Measurements from ENCODE around the gene MGAT4B. TPM values are rescaled to one million over a fixed set of nuclear protein-coding genes. Genes with fewer than 3 reads are reported as not detected.
"Not testable (repeated sequence)": the region's sequence is repeated elsewhere in the genome, so short reads cannot be mapped to it uniquely, and the experiment has no call there.

MGAT4B gene
- 100 to 1,000 TPM; 118 TPM for total RNA-seq

GRCh38 chr5:179806250-179807048 lies at the start of gene MGAT4B:
MGAT4B (minus strand) TSS chr5:179806866; CDS start chr5:179806583, 283 bp downstream.
- DNase-seq (peak; percentile 84), ATAC-seq (ENCODE audit: low read depth) (peak; percentile 84)
- Mint-ChIP-seq H3K4me1 (peaks cover 30% of the 10 kb centered on the region), H3K27me3 (no peaks in the 10 kb centered on the region), H3K27ac (peak within 1 kb of the TSS; percentile 73), H3K4me3 (peak within 1 kb of the TSS; percentile 74), H3K36me3 (peaks cover 2% of the 10 kb centered on the region), H3K9me3 (no peaks in the 10 kb centered on the region)
- POLR2A ChIA-PET = interaction anchor here (1.0 to 2.9 kb wide), 8 partner anchors 9 to 183 kb away, joined by 3 to 42 read pairs (median 4); partner anchors contain the start of genes HNRNPH1, LTC4S and SQSTM1

GRCh38 chr5:179854356-179854755 lies 47.7 kb upstream of the MGAT4B start:
- POLR2A ChIA-PET = no interaction called here
- no peaks in the 10 kb centered on the region for H3K27me3 Mint-ChIP-seq
- no peak for ATAC-seq (ENCODE audit: low read depth)
- H3K4me1 Mint-ChIP-seq = peaks cover 4% of the 10 kb centered on the region
- no peaks in the 10 kb centered on the region for H3K9me3 Mint-ChIP-seq
- H3K36me3 Mint-ChIP-seq = peaks cover 10% of the 10 kb centered on the region
- no peak for DNase-seq
- no peak overlapping the region for H3K27ac Mint-ChIP-seq
- no peak overlapping the region for H3K4me3 Mint-ChIP-seq

- Mint-ChIP-seq H3K27ac (no peak overlapping the region), H3K27me3 (no peaks in the 10 kb centered on the region), H3K9me3 (no peaks in the 10 kb centered on the region), H3K4me1 (peaks cover 4% of the 10 kb centered on the region), H3K4me3 (no peak overlapping the region), H3K36me3 (peaks cover 10% of the 10 kb centered on the region)
- DNase-seq = no peak
- POLR2A ChIA-PET = interaction anchor here (0.7 kb wide), 1 partner anchor 59 kb away, joined by 7 read pairs; no protein-coding TSS in a partner anchor
- ATAC-seq (ENCODE audit: low read depth) = no peak
These were observed 46.4 kb upstream of the MGAT4B start for GRCh38 chr5:179852993-179853547.

GRCh38 chr5:179841621-179842020 lies 35.0 kb upstream of the MGAT4B start:
- no peak for ATAC-seq (ENCODE audit: low read depth)
- no peaks in the 10 kb centered on the region for H3K27me3 Mint-ChIP-seq
- POLR2A ChIA-PET = interaction anchor here (0.6 kb wide), 1 partner anchor 103 kb away, joined by 3 read pairs; no protein-coding TSS in a partner anchor
- H3K27ac Mint-ChIP-seq = no peak overlapping the region
- H3K36me3 Mint-ChIP-seq = peaks cover 18% of the 10 kb centered on the region
- DNase-seq = no peak
- peaks cover 4% of the 10 kb centered on the region for H3K9me3 Mint-ChIP-seq
- H3K4me3 Mint-ChIP-seq = no peak overlapping the region
- H3K4me1 Mint-ChIP-seq = peaks cover 6% of the 10 kb centered on the region

GRCh38 chr5:179840766-179841165 lies 34.1 kb upstream of the MGAT4B start:
- Mint-ChIP-seq H3K27me3 (no peaks in the 10 kb centered on the region), H3K27ac (no peak overlapping the region), H3K9me3 (peaks cover 4% of the 10 kb centered on the region), H3K36me3 (peaks cover 17% of the 10 kb centered on the region), H3K4me3 (no peak overlapping the region), H3K4me1 (peaks cover 13% of the 10 kb centered on the region)
- POLR2A ChIA-PET = interaction anchor here (0.6 kb wide), 1 partner anchor 102 kb away, joined by 3 read pairs; no protein-coding TSS in a partner anchor
- ATAC-seq (ENCODE audit: low read depth) = no peak
- no peak for DNase-seq

- no peak for ATAC-seq (ENCODE audit: low read depth)
- DNase-seq = no peak
- POLR2A ChIA-PET = no interaction called here
- Mint-ChIP-seq H3K27ac (peak overlapping the region; percentile 16), H3K9me3 (peaks cover 4% of the 10 kb centered on the region), H3K4me1 (peaks cover 13% of the 10 kb centered on the region), H3K4me3 (no peak overlapping the region), H3K36me3 (peaks cover 19% of the 10 kb centered on the region), H3K27me3 (no peaks in the 10 kb centered on the region)
These were observed 33.7 kb upstream of the MGAT4B start for GRCh38 chr5:179840321-179840720.

GRCh38 chr5:179839328-179840256 lies 32.9 kb upstream of the MGAT4B start:
- H3K27ac Mint-ChIP-seq = peak overlapping the region; percentile 32
- H3K9me3 Mint-ChIP-seq = peaks cover 1% of the 10 kb centered on the region
- POLR2A ChIA-PET = no interaction called here
- no peaks in the 10 kb centered on the region for H3K27me3 Mint-ChIP-seq
- no peak for DNase-seq
- ATAC-seq (ENCODE audit: low read depth) = no peak
- H3K4me1 Mint-ChIP-seq = peaks cover 13% of the 10 kb centered on the region
- H3K36me3 Mint-ChIP-seq = peaks cover 17% of the 10 kb centered on the region
- no peak overlapping the region for H3K4me3 Mint-ChIP-seq

- POLR2A ChIA-PET = interaction anchor here (1.0 to 2.4 kb wide), 4 partner anchors 15 to 214 kb away, joined by 3 to 14 read pairs (median 5); partner anchors contain the start of genes HNRNPH1 and SQSTM1
- no peak for DNase-seq
These were observed 30.7 kb upstream of the MGAT4B start for GRCh38 chr5:179837076-179838011.

GRCh38 chr5:179836225-179837019 lies 29.8 kb upstream of the MGAT4B start:
- ATAC-seq (ENCODE audit: low read depth) (peak; percentile 96), DNase-seq (peak; percentile 60)
- Mint-ChIP-seq H3K4me3 (peak overlapping the region; percentile 66), H3K4me1 (peaks cover 13% of the 10 kb centered on the region), H3K36me3 (peaks cover 28% of the 10 kb centered on the region), H3K27me3 (no peaks in the 10 kb centered on the region), H3K9me3 (no peaks in the 10 kb centered on the region), H3K27ac (peak overlapping the region; percentile 89)
- POLR2A ChIA-PET = interaction anchor here (1.0 to 2.4 kb wide), 4 partner anchors 14 to 213 kb away, joined by 3 to 14 read pairs (median 5); partner anchors contain the start of genes HNRNPH1 and SQSTM1

More at GRCh38 chr5:179837076-179838011, 30.7 kb upstream of the MGAT4B start:
- peaks cover 13% of the 10 kb centered on the region for H3K4me1 Mint-ChIP-seq
- H3K9me3 Mint-ChIP-seq = no peaks in the 10 kb centered on the region
- H3K27ac Mint-ChIP-seq = peak overlapping the region; percentile 89
- H3K4me3 Mint-ChIP-seq = peak overlapping the region; percentile 66
- no peaks in the 10 kb centered on the region for H3K27me3 Mint-ChIP-seq
- no peak for ATAC-seq (ENCODE audit: low read depth)
- H3K36me3 Mint-ChIP-seq = peaks cover 25% of the 10 kb centered on the region

- H3K4me1 Mint-ChIP-seq = peaks cover 13% of the 10 kb centered on the region
These were observed 28.2 kb upstream of the MGAT4B start for GRCh38 chr5:179834871-179835270.

GRCh38 chr5:179834120-179834519 lies 27.5 kb upstream of the MGAT4B start:
- H3K36me3 Mint-ChIP-seq = peaks cover 41% of the 10 kb centered on the region
- ATAC-seq (ENCODE audit: low read depth) = no peak
- DNase-seq = no peak
- POLR2A ChIA-PET = interaction anchor here (0.7 kb wide), 1 partner anchor 247 kb away, joined by 4 read pairs; no protein-coding TSS in a partner anchor
- H3K9me3 Mint-ChIP-seq = no peaks in the 10 kb centered on the region
- H3K4me1 Mint-ChIP-seq = peaks cover 13% of the 10 kb centered on the region
- H3K4me3 Mint-ChIP-seq = no peak overlapping the region
- no peak overlapping the region for H3K27ac Mint-ChIP-seq
- H3K27me3 Mint-ChIP-seq = no peaks in the 10 kb centered on the region

More at GRCh38 chr5:179834871-179835270, 28.2 kb upstream of the MGAT4B start:
- DNase-seq; H3K27me3 Mint-ChIP-seq; ATAC-seq (ENCODE audit: low read depth); POLR2A ChIA-PET; H3K4me3 Mint-ChIP-seq; H3K9me3 Mint-ChIP-seq; H3K27ac Mint-ChIP-seq: not testable (repeated sequence)
- peaks cover 35% of the 10 kb centered on the region for H3K36me3 Mint-ChIP-seq
